ENCODE data around the gene BARD1.
"Not testable (repeated sequence)": the region's sequence is repeated elsewhere in the genome, so short reads cannot be mapped to it uniquely, and the experiment has no call there.

The BARD1 gene

GRCh38 chr2:214808981-214809750 is at the start of gene BARD1:
Gene BARD1 (minus strand): TSS chr2:214809683. CDS start chr2:214809569, 114 bp downstream.
- peak in 9 of 14 donors; percentile 36 to 75 (median 60) for DNase-seq

DNA sequence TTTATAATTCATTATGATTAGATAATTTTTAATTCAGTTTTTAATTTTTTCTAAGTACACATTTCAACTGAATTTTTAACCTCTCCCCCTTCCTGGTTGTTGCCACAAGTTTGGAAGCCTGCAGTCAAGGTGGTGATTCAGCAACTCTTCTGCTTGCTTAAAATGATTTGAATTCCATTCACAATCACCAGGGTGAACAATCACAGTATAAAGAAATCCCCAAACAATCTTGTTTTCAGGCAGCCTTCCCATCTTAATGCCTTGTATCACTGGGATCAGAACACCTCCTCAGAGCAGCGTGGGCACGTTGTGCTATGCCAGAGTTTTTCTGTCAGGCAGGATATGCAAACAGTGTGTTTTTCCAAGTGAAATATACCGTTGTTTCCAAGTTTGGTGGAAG is 46.7 kb upstream of the BARD1 start:
- DNase-seq, result no peak

DNA sequence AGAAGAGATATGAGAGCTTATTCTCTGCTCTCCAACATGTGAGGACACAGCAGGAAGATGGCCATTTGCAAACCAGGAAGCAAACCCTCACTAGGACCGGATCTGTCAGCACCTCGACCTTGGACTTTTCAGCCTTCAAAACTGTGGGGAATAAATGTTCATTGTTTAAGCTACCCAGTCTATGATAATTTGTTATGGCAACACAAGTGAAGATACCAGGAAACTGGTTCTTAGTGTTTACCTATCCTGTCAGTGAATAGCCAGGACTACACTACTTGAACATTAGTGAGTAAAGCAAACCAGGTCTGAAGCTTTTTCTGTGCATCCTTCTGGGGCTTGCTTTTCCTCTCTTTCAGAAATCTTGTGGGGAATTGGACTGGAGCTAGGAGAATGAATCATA is 44.4 kb upstream of the BARD1 start:
- DNase-seq, result peak in 1 of 14 donors; percentile 1

DNA sequence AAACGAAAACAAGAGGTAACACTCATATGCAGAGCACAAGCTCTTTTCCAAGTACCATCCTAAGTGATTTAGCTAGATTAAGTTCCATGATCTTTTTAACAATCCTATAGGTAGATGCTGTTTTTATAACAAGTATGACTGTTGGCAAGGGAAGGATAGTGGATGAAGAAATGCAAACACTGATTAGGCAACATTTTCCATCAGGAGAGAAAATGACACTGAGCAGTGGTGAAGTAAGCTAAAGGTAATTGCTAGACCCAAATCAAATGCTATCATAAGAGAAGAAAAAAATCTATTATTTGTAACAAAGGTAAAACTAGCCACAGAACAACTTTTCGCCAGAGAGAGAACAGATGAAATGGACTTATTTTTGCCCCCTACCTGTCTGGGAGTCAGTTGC is 34.3 kb upstream of the BARD1 start:
- no peak for DNase-seq

- no peak for DNase-seq
These were observed 30.0 kb upstream of the BARD1 start for GRCh38 chr2:214839464-214839863.

GRCh38 chr2:214837466-214837865 is 28.0 kb upstream of the BARD1 start:
- no peak for DNase-seq

DNA sequence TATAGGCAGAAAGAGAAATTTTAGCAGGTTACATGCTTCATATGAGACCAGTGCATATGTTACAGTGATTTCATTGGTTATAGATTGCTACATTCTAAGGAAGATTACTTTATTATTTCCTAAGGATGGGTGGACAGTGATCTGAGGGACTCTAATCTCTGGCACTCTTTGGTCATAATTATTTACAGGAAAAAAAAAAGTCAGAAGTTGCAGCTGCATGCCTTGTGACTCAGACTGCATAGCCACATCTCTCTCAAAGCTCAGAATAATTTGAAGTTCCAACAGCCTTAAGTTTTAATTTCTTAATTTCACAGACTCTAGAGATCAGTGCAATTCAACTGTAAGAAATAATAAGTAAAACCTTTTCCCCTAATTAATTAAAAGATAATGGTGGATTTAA is 27.1 kb upstream of the BARD1 start:
- DNase-seq, result no peak

GRCh38 chr2:214830794-214831346 is 21.4 kb upstream of the BARD1 start:
- DNase-seq, result no peak

GRCh38 chr2:214816008-214816533 is 6.6 kb upstream of the BARD1 start:
- no peak for DNase-seq

- DNase-seq, result peak in 2 of 14 donors; percentile 7 to 8
These were observed 1.2 kb upstream of the BARD1 start for GRCh38 chr2:214810671-214811070.

- peak; percentile 46 to 98 (median 93) for DNase-seq
These were observed 475 bp upstream of the BARD1 start for GRCh38 chr2:214809751-214810564.

DNA sequence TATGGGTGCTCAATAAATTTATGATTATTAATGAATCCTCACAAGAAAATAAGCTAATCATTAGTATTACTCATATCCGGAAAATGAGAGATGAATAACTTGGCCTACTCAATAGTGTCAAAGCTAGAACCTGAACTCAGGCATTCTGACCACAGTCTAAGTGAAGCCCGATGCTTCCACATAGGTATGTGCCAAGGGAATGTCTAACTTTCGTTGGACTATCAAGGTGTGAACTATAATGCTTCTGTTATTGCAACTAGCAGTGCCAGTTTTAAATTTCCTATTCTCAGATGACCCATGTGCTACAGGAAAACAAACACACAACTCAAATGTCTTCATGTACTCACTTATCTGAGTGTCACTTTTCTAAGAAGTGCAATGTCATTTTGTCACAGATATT is 1.8 kb downstream of the BARD1 start:
- DNase-seq, result no peak

- no peak for DNase-seq
These were observed 7.6 kb downstream of the BARD1 start for GRCh38 chr2:214801768-214802397.

DNA sequence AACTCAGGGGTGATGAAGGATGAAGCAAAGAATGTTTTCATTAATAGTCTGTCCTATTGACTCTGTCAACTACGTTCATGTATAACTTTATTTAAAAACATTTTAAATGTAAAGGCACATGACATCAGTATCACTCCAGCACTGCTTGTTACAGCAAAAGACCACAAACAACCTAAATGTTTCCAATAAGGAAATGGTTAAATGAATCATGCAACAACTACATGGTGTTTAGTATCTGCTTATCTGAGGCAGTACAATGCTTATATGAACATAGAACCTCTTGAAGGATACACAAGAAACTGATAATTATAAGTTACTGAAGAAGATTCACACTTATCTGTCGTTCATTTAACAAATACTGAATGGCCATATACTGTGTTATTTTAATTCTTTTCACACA is 8.4 kb downstream of the BARD1 start:
- DNase-seq, result no peak

DNA sequence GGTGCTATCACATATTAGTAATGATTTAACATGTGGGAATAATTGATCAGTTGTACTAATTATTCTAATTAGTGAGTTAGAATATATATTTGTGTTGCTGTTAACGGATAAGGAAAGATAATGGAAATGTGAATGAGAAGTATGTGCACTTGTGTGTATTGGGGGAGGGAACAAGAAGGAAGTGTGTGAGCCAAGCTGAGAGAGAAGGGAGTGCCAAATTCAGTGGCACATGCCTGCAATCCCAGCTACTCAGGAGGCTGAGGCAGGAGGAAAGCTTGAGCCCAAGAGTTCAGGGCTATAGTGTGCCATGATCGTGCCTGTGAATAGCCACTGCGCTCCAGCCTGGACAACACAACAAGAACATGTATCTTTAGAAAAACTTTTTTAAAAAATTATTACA is 9.3 kb downstream of the BARD1 start:
- DNase-seq, result no peak

- no peak for DNase-seq
These were observed 12.6 kb downstream of the BARD1 start for GRCh38 chr2:214796911-214797310.

DNA sequence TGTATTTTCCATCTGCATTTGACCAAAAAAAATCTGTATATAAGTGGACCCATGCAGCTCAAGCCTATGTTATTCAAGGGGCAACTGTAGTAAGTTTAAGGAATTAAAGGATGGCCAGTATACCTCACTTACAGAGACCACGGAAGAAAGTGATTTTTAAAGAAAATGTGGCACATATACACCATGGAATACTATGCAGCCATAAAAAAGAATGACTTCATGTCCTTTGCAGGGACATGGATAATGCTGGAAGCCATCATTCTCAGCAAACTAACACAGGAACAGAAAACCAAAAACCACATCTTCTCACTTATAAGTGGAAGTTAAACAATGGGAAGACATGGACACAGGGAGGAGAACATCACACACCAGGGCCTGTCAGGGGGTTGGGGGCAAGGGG is 26.3 kb downstream of the BARD1 start:
- DNase-seq, result not testable (repeated sequence)

- DNase-seq, result no peak
These were observed 26.8 kb downstream of the BARD1 start for GRCh38 chr2:214782671-214783070.

- no peak for DNase-seq
These were observed 28.3 kb downstream of the BARD1 start for GRCh38 chr2:214781226-214781625.

GRCh38 chr2:214775971-214776370 is 33.5 kb downstream of the BARD1 start:
- DNase-seq, result no peak

- no peak for DNase-seq
These were observed 35.4 kb downstream of the BARD1 start for GRCh38 chr2:214774108-214774507.

- no peak for DNase-seq
These were observed 37.0 kb downstream of the BARD1 start for GRCh38 chr2:214772443-214773015.
